Skeletal muscle satellite cell (primary cell): ENCODE results near the gene CERT1.
"Not testable (repeated sequence)": the region's sequence is repeated elsewhere in the genome, so short reads cannot be mapped to it uniquely, and the experiment has no call there.

Experiments used
- H3K27me3 ChIP-seq: 2 replicates; pipeline ENCODE4 v1.7.0; 2013; ENCODE audit warnings: low read length; ENCODE audit not compliant: control insufficient read depth, insufficient read depth
- H3K36me3 ChIP-seq: 2 replicates; pipeline ENCODE4 v1.7.0; 2013; ENCODE audit warnings: mild to moderate bottlenecking, control low read depth, low read length; ENCODE audit not compliant: insufficient read depth
- H3K4me1 ChIP-seq: 2 replicates; pipeline ENCODE4 v1.7.0; 2013; ENCODE audit warnings: low read length; ENCODE audit not compliant: control insufficient read depth, insufficient read depth
- H3K4me2 ChIP-seq: 2 replicates; pipeline ENCODE4 v1.7.0; 2013; ENCODE audit warnings: mild to moderate bottlenecking, low read length
- H3K4me3 ChIP-seq: 2 replicates; pipeline ENCODE4 v1.7.0; 2013; ENCODE audit warnings: low read length
- H3K9ac ChIP-seq: 2 replicates; pipeline ENCODE4 v1.7.0; 2013; ENCODE audit warnings: mild to moderate bottlenecking, low read depth, low read length, moderate library complexity
- H3K9me3 ChIP-seq: replicated peaks from 2 replicates; pipeline ENCODE4 v1.7.0; 2013; ENCODE audit warnings: mild to moderate bottlenecking, control low read depth, low read length

Gene CERT1

GRCh38 chr5:75341934-75342333 lies 169.5 kb downstream of the CERT1 start:
- Histone ChIP-seq H3K27me3 (no peaks in the 10 kb centered on the region), H3K4me1 (peaks cover 38% of the 10 kb centered on the region), H3K36me3 (peaks cover 20% of the 10 kb centered on the region), H3K4me3 (no peak overlapping the region), H3K9me3 (no peaks in the 10 kb centered on the region), H3K4me2 (peak overlapping the region; percentile 43), H3K9ac (no peak overlapping the region)

- Histone ChIP-seq H3K4me2 (peak overlapping the region; percentile 43), H3K4me3 (no peak overlapping the region), H3K9me3 (no peaks in the 10 kb centered on the region), H3K9ac (no peak overlapping the region), H3K36me3 (peaks cover 12% of the 10 kb centered on the region), H3K27me3 (no peaks in the 10 kb centered on the region), H3K4me1 (peaks cover 40% of the 10 kb centered on the region)
Observed at GRCh38 chr5:75340714-75341478, 170.5 kb downstream of the CERT1 start.

GRCh38 chr5:75338408-75338807 lies 173.0 kb downstream of the CERT1 start:
- peaks cover 41% of the 10 kb centered on the region for H3K4me1 ChIP-seq
- no peaks in the 10 kb centered on the region for H3K9me3 ChIP-seq
- H3K9ac ChIP-seq, result peak overlapping the region; percentile 95
- no peaks in the 10 kb centered on the region for H3K36me3 ChIP-seq
- no peaks in the 10 kb centered on the region for H3K27me3 ChIP-seq
- peak overlapping the region; percentile 92 for H3K4me2 ChIP-seq
- H3K4me3 ChIP-seq, result peak overlapping the region; percentile 81

GRCh38 chr5:75337366-75338021 lies 173.9 kb downstream of the CERT1 start:
- H3K27me3 ChIP-seq, result no peaks in the 10 kb centered on the region
- H3K4me1 ChIP-seq, result peaks cover 35% of the 10 kb centered on the region
- H3K36me3 ChIP-seq, result no peaks in the 10 kb centered on the region
- H3K4me2 ChIP-seq, result peak overlapping the region; percentile 92
- no peaks in the 10 kb centered on the region for H3K9me3 ChIP-seq
- peak overlapping the region; percentile 81 for H3K4me3 ChIP-seq
- H3K9ac ChIP-seq, result peak overlapping the region; percentile 95

- peak within 1 kb of the TSS; percentile 92 for H3K4me2 ChIP-seq
Observed at GRCh38 chr5:75336615-75337336, 174.7 kb downstream of the CERT1 start, which contains the start of gene HMGCR. TSS of gene HMGCR (plus strand) at chr5:75337220. CDS start at chr5:75342606, 5,386 bp downstream.

GRCh38 chr5:75335952-75336614 lies 175.3 kb downstream of the CERT1 start:
- H3K9me3 ChIP-seq, result no peaks in the 10 kb centered on the region
- no peaks in the 10 kb centered on the region for H3K27me3 ChIP-seq
- peak overlapping the region; percentile 81 for H3K4me3 ChIP-seq
- peak overlapping the region; percentile 91 for H3K4me2 ChIP-seq
- H3K36me3 ChIP-seq, result no peaks in the 10 kb centered on the region
- H3K4me1 ChIP-seq, result peaks cover 22% of the 10 kb centered on the region
- peak overlapping the region; percentile 79 for H3K9ac ChIP-seq

More at GRCh38 chr5:75336615-75337336, 174.7 kb downstream of the CERT1 start, which contains the start of gene HMGCR:
- peak within 1 kb of the TSS; percentile 81 for H3K4me3 ChIP-seq
- H3K9ac ChIP-seq, result peak within 1 kb of the TSS; percentile 95
- no peaks in the 10 kb centered on the region for H3K27me3 ChIP-seq
- H3K4me1 ChIP-seq, result peaks cover 29% of the 10 kb centered on the region
- H3K9me3 ChIP-seq, result no peaks in the 10 kb centered on the region
- no peaks in the 10 kb centered on the region for H3K36me3 ChIP-seq

- Histone ChIP-seq H3K4me2 (peak overlapping the region; percentile 91), H3K36me3 (no peaks in the 10 kb centered on the region), H3K4me1 (peaks cover 17% of the 10 kb centered on the region), H3K4me3 (no peak overlapping the region), H3K9me3 (no peaks in the 10 kb centered on the region), H3K27me3 (no peaks in the 10 kb centered on the region), H3K9ac (no peak overlapping the region)
Observed at GRCh38 chr5:75335486-75335885, 175.9 kb downstream of the CERT1 start.

GRCh38 chr5:75334413-75334812 lies 177.0 kb downstream of the CERT1 start:
- not testable (repeated sequence) for H3K36me3 ChIP-seq, H3K4me3 ChIP-seq, H3K9ac ChIP-seq, H3K9me3 ChIP-seq, H3K4me2 ChIP-seq, H3K27me3 ChIP-seq
- peaks cover 15% of the 10 kb centered on the region for H3K4me1 ChIP-seq

GRCh38 chr5:75333759-75334158 lies 177.7 kb downstream of the CERT1 start:
- H3K36me3 ChIP-seq, H3K4me2 ChIP-seq, H3K27me3 ChIP-seq, H3K9me3 ChIP-seq, H3K9ac ChIP-seq, H3K4me3 ChIP-seq: not testable (repeated sequence)
- peaks cover 12% of the 10 kb centered on the region for H3K4me1 ChIP-seq

GRCh38 chr5:75331095-75332090 lies 180.0 kb downstream of the CERT1 start:
- Histone ChIP-seq H3K4me2 (no peak overlapping the region), H3K4me1 (peaks cover 4% of the 10 kb centered on the region), H3K9me3 (no peaks in the 10 kb centered on the region), H3K9ac (no peak overlapping the region), H3K27me3 (no peaks in the 10 kb centered on the region), H3K4me3 (no peak overlapping the region), H3K36me3 (no peaks in the 10 kb centered on the region)
